ENCODE measurements around the gene NCEH1.

DNA sequence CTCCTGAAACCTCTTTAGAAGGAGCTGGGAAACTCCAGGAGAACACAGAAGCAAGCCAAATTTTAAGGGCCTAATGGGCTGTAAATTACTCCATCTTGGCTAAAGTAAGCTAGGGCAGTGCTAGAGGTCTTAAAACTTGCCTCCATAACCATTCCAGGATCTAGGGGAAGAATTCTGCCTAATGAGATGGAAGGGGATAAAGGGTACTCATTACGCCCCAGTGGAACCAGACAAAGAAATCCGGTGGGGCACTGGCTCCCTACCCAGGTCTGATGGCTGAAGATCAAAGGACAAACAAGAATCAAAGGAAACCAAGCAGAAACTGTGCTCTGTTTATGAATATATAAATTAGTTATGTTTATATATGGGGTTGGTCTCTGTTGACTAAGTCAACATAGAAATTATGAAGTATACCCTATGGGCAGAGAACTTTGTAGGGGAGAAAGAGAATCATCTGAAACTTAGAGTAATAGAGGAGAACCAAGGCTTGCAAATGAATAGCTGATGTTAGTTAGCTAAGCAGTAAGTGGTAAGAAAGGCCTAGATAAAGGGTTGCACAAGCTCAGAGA is 57.8 kb downstream of the NCEH1 start:
- TF ChIP-seq, protein P1, sequence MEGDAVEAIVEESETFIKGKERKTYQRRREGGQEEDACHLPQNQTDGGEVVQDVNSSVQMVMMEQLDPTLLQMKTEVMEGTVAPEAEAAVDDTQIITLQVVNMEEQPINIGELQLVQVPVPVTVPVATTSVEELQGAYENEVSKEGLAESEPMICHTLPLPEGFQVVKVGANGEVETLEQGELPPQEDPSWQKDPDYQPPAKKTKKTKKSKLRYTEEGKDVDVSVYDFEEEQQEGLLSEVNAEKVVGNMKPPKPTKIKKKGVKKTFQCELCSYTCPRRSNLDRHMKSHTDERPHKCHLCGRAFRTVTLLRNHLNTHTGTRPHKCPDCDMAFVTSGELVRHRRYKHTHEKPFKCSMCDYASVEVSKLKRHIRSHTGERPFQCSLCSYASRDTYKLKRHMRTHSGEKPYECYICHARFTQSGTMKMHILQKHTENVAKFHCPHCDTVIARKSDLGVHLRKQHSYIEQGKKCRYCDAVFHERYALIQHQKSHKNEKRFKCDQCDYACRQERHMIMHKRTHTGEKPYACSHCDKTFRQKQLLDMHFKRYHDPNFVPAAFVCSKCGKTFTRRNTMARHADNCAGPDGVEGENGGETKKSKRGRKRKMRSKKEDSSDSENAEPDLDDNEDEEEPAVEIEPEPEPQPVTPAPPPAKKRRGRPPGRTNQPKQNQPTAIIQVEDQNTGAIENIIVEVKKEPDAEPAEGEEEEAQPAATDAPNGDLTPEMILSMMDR (IDR thresholded peaks at IDR 0.05; ENCODE audit: low read depth, low read length, missing input control): no peak
- TF ChIP-seq YY1 (IDR thresholded peaks at IDR 0.05) (no peak), RAD21 (IDR thresholded peaks at IDR 0.05) (no peak), JUND (IDR thresholded peaks at IDR 0.05) (no peak), HNF4G (IDR thresholded peaks at IDR 0.05) (no peak), EGR1 (IDR thresholded peaks at IDR 0.05; ENCODE audit: low read depth in 2 of 2) (no peak), RXRA (IDR thresholded peaks at IDR 0.05) (no peak), SP1 (IDR thresholded peaks at IDR 0.05) (no peak)
- TF ChIP-seq, protein P2, sequence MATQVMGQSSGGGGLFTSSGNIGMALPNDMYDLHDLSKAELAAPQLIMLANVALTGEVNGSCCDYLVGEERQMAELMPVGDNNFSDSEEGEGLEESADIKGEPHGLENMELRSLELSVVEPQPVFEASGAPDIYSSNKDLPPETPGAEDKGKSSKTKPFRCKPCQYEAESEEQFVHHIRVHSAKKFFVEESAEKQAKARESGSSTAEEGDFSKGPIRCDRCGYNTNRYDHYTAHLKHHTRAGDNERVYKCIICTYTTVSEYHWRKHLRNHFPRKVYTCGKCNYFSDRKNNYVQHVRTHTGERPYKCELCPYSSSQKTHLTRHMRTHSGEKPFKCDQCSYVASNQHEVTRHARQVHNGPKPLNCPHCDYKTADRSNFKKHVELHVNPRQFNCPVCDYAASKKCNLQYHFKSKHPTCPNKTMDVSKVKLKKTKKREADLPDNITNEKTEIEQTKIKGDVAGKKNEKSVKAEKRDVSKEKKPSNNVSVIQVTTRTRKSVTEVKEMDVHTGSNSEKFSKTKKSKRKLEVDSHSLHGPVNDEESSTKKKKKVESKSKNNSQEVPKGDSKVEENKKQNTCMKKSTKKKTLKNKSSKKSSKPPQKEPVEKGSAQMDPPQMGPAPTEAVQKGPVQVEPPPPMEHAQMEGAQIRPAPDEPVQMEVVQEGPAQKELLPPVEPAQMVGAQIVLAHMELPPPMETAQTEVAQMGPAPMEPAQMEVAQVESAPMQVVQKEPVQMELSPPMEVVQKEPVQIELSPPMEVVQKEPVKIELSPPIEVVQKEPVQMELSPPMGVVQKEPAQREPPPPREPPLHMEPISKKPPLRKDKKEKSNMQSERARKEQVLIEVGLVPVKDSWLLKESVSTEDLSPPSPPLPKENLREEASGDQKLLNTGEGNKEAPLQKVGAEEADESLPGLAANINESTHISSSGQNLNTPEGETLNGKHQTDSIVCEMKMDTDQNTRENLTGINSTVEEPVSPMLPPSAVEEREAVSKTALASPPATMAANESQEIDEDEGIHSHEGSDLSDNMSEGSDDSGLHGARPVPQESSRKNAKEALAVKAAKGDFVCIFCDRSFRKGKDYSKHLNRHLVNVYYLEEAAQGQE (IDR thresholded peaks at IDR 0.05): no peak
- TF ChIP-seq, protein P3, sequence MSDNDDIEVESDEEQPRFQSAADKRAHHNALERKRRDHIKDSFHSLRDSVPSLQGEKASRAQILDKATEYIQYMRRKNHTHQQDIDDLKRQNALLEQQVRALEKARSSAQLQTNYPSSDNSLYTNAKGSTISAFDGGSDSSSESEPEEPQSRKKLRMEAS (IDR thresholded peaks at IDR 0.05): no peak
- TF ChIP-seq, protein P4, sequence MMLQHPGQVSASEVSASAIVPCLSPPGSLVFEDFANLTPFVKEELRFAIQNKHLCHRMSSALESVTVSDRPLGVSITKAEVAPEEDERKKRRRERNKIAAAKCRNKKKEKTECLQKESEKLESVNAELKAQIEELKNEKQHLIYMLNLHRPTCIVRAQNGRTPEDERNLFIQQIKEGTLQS (IDR thresholded peaks at IDR 0.05): no peak
- TF ChIP-seq, protein P5, sequence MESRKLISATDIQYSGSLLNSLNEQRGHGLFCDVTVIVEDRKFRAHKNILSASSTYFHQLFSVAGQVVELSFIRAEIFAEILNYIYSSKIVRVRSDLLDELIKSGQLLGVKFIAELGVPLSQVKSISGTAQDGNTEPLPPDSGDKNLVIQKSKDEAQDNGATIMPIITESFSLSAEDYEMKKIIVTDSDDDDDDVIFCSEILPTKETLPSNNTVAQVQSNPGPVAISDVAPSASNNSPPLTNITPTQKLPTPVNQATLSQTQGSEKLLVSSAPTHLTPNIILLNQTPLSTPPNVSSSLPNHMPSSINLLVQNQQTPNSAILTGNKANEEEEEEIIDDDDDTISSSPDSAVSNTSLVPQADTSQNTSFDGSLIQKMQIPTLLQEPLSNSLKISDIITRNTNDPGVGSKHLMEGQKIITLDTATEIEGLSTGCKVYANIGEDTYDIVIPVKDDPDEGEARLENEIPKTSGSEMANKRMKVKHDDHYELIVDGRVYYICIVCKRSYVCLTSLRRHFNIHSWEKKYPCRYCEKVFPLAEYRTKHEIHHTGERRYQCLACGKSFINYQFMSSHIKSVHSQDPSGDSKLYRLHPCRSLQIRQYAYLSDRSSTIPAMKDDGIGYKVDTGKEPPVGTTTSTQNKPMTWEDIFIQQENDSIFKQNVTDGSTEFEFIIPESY (IDR thresholded peaks at IDR 0.05): no peak

Measured in liver (tissue), 3 donors.